ENCODE results near the gene AGTPBP1.

Gene AGTPBP1

DNA sequence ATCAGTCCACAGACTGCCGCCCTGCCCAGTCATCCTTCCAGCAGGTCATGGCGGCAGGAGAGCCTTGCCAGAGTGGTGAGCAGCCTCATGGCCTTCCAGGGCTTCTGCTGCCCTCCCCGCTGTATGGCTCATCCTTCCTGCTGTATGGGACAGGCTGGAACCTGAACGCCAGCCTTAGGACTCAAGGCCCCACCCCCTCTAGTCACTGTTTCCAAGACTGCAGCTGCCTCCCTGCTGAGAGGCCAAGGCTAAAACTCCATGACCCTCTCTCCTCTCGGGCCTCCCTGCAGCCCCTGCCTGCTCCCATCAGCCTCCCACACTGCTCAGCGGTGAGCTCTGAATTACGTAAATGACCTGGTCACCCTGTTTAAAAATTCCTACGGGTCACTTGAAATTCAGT is 227.5 kb downstream of the AGTPBP1 start:
- TF ChIP-seq, protein P1, sequence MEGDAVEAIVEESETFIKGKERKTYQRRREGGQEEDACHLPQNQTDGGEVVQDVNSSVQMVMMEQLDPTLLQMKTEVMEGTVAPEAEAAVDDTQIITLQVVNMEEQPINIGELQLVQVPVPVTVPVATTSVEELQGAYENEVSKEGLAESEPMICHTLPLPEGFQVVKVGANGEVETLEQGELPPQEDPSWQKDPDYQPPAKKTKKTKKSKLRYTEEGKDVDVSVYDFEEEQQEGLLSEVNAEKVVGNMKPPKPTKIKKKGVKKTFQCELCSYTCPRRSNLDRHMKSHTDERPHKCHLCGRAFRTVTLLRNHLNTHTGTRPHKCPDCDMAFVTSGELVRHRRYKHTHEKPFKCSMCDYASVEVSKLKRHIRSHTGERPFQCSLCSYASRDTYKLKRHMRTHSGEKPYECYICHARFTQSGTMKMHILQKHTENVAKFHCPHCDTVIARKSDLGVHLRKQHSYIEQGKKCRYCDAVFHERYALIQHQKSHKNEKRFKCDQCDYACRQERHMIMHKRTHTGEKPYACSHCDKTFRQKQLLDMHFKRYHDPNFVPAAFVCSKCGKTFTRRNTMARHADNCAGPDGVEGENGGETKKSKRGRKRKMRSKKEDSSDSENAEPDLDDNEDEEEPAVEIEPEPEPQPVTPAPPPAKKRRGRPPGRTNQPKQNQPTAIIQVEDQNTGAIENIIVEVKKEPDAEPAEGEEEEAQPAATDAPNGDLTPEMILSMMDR (IDR thresholded peaks at IDR 0.05; ENCODE audit: unreplicated experiment in 3 of 3) = no peak
- H3K4me1 Mint-ChIP-seq = peaks cover 15% of the 10 kb centered on the region
- H3K9me3 Mint-ChIP-seq = no peaks in the 10 kb centered on the region
- H3K36me3 Mint-ChIP-seq (ENCODE audit: low read depth) = no peaks in the 10 kb centered on the region
- H3K4me3 Mint-ChIP-seq = no peak overlapping the region
- peak overlapping the region in 1 of 3 experiments; percentile 0 for H3K27ac Mint-ChIP-seq
- H3K27me3 Mint-ChIP-seq (ENCODE audit: low read depth) = peaks cover 7% of the 10 kb centered on the region

DNA sequence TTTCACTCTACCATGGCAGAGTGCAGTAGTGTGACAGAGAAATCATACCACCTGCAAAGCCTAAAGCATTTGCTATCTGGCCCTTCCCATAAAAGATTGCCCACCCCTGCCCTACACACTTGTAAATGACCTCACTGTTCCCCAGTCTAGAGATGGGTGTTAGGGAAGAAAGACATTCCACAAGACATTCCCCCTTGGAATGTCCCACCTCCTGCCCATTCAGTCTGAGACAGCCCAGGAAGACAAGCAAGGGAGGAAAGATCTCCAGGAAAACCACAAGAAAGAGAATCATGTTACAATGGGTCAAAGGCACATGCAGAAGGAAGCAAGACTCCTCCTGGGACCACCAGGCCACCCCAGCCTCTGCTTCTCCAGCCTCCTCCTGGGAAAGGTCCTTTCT is 230.0 kb downstream of the AGTPBP1 start:
- TF ChIP-seq, protein P1 (IDR thresholded peaks at IDR 0.05; ENCODE audit: unreplicated experiment in 3 of 3) = no peak
- H3K27ac Mint-ChIP-seq = no peak overlapping the region
- H3K4me3 Mint-ChIP-seq = no peak overlapping the region
- H3K9me3 Mint-ChIP-seq = no peaks in the 10 kb centered on the region
- no peaks in the 10 kb centered on the region for H3K36me3 Mint-ChIP-seq (ENCODE audit: low read depth)
- peaks cover 21% of the 10 kb centered on the region for H3K4me1 Mint-ChIP-seq
- peaks cover 7% of the 10 kb centered on the region for H3K27me3 Mint-ChIP-seq (ENCODE audit: low read depth)

DNA sequence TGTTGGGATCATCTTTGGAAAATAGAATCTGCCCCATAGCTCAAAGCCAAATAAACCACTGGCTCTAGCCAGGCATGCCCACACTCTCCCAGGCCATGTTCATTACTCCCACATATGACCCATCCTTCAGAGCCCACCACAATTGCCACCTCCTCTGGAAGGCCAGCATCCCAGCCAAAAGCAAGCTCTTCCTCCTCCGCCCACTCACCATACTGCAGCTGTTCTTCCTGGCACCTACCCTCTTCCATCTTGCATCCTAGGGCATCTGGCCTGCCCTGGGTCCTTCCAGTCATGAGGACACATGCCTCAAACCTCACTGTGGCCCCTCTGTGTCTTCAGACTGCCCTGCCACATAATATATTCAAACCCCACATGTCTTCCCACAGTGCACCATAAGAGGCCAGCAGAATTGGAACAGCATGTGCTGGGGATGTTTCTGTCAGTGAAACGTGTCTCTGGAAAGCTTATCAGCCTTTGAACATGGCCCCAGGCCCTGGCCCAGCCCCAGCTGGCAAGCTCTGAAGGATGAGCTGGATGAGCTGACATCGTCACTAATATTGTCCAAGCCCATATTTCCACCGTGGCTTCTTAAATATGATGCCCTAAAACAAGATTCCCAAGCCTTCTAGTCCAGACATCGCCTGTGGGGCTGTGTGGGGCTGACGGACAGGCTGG is 230.8 kb downstream of the AGTPBP1 start:
- Mint-ChIP-seq H3K4me1 (peaks cover 21% of the 10 kb centered on the region), H3K4me3 (no peak overlapping the region), H3K36me3 (ENCODE audit: low read depth) (no peaks in the 10 kb centered on the region)

DNA sequence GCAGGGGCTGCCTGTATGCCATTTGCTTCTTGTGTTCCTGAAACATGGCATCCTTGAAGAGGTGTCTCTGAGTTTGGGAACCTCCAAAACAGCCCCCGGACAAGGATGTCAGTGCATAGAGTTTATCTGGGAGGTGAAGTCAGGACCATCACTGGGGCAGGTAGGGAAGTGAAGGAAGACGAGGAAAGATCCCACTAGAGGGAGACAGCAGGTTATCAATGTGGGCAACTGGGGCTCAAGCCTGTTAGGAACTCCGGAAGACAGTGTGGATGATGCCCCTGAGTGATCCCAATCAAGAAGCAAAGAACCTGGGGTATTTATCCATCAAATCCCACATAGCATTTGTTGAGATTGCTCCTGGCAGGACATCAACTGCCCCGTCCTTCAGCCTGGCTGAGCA is 233.1 kb downstream of the AGTPBP1 start:
- H3K4me1 Mint-ChIP-seq = peaks cover 16% of the 10 kb centered on the region
- no peak overlapping the region for H3K27ac Mint-ChIP-seq

More for the DNA sequence above, 230.8 kb downstream of the AGTPBP1 start:
- no peak overlapping the region for H3K27ac Mint-ChIP-seq
- peaks cover 3% of the 10 kb centered on the region for H3K27me3 Mint-ChIP-seq (ENCODE audit: low read depth)
- H3K9me3 Mint-ChIP-seq = no peaks in the 10 kb centered on the region
- TF ChIP-seq, protein P1 (IDR thresholded peaks at IDR 0.05; ENCODE audit: unreplicated experiment in 3 of 3) = no peak

DNA sequence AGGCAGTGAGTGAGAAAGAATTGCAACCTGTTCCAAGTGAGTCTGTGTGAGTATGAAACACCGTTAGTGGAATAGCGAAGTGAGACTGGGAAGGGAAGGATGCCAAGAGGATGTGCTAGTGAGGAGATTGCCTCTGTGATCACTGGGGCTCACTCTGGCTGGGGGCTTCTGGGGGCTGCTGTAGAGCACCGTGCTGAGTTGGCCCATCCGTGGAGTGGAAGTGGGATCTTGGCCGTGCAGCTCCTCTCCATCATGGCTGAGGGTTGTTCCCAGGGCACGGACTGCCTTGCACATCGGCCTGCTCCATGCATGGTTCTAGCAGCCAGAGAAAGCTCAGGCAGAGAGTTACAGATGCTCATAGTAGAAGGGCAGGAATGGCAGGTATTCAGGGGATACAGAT is 236.1 kb downstream of the AGTPBP1 start:
- TF ChIP-seq, protein P1 (IDR thresholded peaks at IDR 0.05; ENCODE audit: unreplicated experiment in 3 of 3) = no peak
- Mint-ChIP-seq H3K4me1 (peaks cover 7% of the 10 kb centered on the region), H3K4me3 (no peak overlapping the region), H3K9me3 (no peaks in the 10 kb centered on the region), H3K36me3 (ENCODE audit: low read depth) (no peaks in the 10 kb centered on the region), H3K27ac (no peak overlapping the region), H3K27me3 (ENCODE audit: low read depth) (no peaks in the 10 kb centered on the region)

More for the DNA sequence above, 233.1 kb downstream of the AGTPBP1 start:
- no peak overlapping the region for H3K4me3 Mint-ChIP-seq
- TF ChIP-seq, protein P1 (IDR thresholded peaks at IDR 0.05; ENCODE audit: unreplicated experiment in 3 of 3) = no peak
- no peaks in the 10 kb centered on the region for H3K9me3 Mint-ChIP-seq
- peaks cover 3% of the 10 kb centered on the region for H3K27me3 Mint-ChIP-seq (ENCODE audit: low read depth)
- no peaks in the 10 kb centered on the region for H3K36me3 Mint-ChIP-seq (ENCODE audit: low read depth)

Measured in nephron (organoid).